GM19023 (cell line): ENCODE measurements around the gene NMNAT2.

Experiments used
- ATAC-seq: cut with Tn5 transposase; IDR thresholded peaks from one replicate; pipeline ENCODE4 v1.9.1; 2021; ENCODE audit warnings: mild to moderate bottlenecking, moderate library complexity; ENCODE audit not compliant: unreplicated experiment

The NMNAT2 gene

DNA sequence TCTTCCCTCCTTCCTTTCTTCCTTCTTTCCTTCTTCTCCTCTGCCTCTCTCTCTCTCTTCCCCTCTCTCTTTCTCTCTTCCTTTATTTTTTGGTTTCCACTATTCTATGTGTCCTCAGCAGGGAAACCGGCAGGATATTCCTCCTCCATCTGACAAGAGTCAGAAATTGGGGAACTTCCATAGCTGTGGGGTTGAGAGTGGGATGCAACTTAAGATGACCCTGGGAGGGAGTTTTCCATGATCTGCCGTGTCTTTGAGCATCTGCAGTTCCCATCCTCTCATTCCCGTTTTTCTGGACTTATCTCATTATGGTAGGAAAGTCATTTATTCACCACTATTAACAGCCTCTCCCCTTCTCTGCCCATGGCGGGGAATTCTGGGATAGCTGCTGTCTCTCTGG lies 98.6 kb downstream of the NMNAT2 start:
- ATAC-seq: no peak

DNA sequence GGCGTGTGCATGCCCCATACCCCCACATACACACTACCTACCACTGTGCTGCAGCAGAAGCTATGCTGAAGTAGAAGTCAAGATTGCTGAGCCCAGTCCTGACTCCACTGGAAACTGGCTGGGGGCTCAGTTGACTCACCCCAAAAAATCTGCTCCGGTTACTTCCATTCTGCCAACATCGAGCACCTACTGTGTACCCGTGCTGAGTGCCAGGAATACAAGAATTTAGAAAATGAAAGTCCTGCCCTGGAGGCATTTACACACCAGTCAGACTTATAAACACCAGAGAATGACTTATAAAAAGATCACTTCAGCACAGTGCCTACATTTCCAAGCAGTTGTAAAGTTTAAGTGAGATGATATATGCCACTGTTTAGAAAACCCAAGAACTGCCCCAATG lies 99.1 kb downstream of the NMNAT2 start:
- no peak for ATAC-seq

DNA sequence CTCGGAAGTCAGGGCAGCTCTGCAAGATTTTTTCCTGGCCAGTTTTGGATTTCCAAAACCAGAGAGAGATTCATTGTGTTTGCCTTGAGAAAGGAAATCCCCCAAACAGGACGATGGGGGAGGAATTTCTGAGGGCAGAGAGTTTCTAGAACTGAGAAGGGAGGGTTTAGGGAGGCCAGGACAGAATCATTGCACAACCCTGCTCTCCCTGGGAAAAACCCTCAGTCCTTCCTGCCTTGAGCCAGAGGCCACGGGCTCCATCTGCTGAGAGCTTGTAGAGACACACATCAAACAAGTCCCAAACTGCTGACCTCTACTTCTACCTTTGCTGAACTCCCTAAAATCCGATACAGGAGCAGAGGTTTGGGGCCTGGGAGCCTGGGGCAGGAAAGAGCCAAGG lies 99.7 kb downstream of the NMNAT2 start:
- ATAC-seq: peak; percentile 78

DNA sequence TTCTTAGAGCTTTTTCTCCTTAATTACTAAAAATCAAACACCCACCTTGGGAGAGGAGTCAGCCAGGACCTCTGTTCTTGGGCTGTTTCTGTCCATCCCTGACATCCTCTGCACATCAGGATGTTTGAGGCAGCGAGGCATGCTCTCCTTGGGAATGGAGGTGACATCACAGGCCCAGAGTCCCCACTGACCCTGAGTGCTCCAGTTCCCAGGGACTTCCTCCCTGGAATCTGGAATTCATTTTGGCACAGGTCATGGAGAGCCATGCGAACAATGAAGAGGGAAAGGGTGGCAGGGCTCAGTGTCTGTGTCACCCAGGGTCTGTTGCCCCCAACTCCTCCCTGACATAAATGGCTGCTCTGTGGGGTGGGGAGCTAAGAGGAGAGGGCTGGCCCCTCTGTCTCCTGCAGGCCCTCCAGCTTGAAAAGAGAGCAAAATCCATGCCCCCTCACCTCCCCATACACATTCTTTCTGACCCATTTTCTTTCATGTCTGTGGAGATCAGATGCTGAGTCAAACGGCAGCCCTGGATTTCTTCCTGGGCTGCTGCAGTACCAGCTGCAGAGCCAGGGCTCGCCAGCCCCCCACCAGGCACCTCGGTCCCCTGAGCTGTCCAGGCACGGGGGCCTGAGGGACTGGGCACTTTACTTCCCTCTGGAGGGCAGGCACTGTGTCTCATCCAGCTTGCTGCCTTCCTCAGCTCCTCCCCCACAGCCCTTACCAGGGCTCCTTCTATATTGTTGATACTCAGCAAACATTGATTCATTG lies 102.0 kb downstream of the NMNAT2 start:
- no peak for ATAC-seq

DNA sequence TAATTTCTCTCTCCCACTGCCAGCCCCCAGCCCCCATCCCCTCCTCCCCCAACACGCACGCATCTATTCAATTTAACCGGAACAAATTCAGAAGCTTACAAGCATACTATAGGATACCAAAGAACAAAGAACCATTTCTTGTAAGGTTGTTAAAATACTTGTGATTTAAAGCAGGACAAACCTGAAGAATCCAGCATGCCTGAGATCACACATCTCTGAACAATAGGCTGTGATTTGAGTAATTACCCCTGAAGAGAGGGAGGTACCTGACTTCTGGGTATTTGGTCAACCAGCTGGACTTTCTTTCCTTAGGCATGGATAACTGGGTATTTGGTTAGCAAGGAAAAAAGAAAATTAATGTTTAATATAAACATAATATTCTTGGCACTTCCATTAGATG lies 105.1 kb downstream of the NMNAT2 start:
- no peak for ATAC-seq

DNA sequence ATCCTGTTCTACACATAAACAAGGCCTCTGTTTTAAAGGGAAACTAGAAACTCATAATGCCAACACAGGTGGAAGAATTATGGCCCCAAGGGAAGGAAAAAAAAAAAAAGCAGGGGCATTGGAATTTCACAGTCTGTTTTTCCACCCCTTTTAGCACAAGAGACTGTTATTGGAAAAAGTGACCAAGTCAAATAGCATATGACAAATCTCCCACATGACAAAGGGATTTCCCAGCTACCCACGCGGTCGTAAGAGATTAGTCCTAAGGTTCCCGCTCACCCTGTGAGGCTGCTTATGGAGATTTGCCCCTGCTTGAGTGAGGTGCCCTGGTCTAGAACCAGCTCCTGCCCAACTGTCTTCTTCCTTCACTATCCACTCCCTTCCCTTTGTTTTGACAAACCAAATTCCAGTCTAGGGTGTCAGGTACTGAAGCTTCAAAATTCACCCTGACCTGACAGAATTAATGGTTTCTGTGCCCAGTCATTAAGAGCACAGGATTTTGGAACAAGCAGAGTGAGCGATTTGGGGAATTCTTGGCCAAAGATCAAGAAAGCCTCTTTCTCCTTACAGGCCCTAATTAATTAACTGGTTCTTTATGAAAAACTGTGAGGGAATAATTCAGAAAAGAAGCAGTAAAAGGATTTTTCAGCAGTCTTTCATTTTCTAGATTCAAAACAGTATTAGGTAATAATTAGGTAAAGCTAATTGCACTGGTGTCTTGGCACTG lies 107.3 kb downstream of the NMNAT2 start:
- ATAC-seq: no peak

DNA sequence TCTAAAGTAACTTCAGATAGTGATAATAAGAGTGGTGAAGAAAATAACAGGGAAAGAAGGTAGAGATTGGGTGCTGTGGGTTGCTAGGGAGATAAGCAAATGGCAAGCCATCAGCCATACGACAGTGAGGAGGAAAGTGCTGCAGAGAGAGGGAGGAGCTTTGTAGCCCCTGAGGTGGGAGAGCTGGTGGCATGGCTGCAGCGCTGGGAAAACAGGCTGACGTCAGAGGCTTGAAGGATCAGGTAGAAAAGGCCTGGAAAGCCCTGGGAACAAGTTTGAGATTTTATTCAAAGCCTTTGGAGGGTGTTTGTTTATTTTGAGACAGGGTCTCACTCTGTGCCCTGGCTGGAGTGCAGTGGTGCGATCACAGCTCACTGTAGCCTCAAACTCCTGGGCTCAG lies 109.5 kb downstream of the NMNAT2 start:
- no peak for ATAC-seq

DNA sequence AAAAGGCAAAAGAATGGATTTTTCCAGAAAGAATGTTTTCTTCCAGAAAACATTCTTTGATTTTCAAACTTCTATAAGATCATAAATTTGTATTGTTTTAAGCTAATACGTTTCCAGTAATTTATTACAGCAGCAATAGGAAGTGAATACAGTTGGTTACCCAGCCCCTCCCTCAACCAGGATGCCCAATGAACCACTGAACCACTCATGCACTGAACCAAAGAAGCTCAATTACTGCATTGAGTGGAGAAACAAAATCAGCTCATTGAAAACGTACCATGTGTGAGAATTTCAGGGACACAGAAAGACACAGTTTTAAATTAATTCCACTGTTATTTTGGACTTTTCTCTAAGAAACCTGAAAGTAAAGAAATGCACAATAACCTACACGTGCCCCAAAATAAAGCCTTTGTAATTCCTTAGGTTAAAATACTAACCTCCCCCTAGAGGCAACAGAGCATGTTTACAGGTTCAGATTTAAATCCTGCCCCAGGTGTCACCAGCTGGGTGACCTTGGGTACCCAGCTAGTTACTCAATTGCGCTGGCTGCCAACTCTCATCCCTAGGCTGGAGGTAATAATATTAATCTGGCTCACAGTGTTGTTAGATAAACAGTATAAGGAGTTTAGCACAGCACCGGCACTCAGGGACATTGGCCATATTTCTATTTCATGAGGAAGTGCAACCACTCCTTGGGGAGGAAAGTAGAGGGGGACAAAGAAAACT lies 111.7 kb downstream of the NMNAT2 start:
- ATAC-seq: no peak

DNA sequence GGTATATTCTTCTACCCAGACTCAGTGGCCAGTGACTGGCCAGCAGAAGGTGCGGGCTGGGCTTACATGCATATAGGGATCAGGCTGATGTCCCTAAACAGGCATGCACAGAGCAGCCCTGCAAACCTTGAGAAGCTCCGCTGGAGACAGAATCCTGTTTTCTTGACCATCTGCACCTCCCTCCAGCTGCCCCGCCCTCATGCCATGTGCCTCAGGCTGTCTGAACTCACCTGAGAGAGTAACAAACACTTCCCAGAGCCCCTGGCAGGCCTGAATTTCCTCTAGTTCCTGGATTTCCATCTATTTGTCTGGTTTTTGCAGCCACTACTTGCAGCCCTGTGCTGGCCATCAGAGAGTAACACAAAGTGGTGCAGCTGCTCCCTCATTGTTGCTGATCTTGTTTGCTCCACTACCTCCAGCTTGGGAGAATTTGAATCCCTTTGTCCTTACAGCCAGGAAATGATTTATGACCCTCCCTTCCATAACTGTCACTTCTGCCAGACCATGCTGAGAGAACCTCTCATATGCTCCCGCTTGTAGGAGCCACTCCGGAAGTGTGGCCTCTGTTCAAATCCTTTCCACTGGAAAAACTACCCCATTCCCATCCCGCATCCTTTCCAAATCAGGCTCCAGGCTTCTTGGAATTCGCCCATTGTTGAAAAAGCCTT lies 113.6 kb downstream of the NMNAT2 start:
- no peak for ATAC-seq

DNA sequence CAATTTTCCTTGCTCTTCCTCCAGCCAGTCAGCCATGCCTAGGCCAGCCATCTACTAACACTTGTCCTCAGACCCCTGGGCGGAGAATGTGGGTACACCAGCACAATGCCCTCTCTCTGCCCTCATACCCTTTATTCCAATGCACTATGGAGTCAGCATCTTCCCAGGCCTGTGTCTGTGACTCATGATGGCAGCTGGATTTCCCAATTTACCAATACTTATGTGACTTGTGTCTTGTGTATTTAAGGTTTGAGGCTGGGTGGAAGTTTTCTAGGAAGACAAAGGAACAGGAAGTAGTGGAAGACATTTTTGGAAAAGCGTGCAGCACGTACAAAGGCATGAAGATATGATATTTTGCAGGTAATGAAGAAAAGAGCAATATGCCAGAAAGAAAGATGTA lies 114.3 kb downstream of the NMNAT2 start:
- no peak for ATAC-seq

DNA sequence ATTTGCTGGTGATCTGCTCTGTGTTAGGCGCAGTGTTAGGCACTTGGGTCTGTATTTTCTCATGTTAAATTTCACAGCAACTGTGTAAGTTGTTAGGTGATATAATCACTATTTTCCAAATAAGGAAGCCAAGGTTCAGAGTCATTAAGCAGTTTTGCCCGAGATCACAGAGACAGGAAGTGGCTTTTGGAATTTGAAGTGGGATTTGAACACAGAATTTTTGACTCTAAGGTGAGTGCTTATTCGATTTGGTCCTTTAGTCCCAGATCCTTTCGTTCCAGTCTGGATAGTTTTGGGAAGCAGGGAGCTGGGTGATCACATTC lies 114.9 kb downstream of the NMNAT2 start:
- ATAC-seq: no peak

DNA sequence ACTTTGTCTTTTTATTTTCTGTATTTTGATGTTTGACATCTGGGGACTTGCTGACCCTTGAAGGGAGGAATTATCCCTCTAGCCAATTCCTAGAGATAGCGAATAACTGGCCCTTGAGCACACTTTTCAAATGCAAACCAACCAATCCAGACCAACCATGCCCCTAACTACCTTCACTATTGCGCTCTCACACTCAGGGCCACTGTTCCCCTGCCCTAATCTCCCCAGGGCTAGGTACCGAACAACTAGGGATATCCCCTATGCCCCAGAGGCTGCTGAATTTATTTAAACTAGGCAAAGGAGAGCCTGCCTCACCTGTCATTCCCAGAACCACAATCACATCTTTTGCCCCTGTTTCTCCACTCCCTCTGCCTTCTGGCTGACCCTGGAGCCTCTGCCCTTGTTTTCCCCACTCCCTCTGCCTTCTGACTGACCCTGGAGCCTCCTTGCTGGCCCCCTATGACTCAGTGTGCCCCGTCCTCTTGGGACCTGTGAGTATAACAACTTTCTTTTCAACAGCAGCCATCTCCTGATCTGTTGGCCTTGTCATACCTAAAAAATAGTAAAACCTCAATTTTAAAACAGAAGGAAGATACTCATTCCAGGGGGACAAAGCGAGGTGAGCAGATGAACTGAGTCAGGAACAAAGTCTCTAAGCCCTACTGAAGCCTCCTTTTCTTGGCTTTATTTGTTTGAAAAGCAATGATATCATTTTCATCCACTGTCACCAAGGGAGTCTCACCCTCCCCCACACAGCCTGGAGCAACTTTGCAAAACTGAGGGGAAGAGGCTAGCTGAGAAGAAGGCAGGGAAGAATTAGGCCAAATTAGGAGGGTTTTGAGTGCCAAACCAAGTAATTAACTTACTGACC lies 115.5 kb downstream of the NMNAT2 start:
- no peak for ATAC-seq

DNA sequence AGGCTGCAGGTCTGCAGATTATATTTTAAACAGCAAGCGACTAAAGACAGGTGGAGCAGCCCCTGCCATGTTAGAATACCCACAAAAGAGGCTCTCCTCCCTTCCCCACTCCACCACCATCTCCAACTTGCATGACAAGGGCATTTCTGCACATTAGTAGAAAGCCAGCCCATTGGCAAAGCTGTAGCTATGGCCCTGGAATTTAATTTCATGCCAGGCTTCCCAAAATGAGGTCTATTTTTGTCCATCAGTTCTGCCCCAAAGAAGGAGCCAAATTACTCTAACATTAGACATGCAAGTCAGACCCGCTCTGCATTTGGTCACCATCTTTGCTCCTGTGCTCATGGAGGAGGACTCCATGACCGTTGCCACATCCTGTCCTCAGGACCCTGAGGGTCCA lies 116.9 kb downstream of the NMNAT2 start:
- no peak for ATAC-seq

DNA sequence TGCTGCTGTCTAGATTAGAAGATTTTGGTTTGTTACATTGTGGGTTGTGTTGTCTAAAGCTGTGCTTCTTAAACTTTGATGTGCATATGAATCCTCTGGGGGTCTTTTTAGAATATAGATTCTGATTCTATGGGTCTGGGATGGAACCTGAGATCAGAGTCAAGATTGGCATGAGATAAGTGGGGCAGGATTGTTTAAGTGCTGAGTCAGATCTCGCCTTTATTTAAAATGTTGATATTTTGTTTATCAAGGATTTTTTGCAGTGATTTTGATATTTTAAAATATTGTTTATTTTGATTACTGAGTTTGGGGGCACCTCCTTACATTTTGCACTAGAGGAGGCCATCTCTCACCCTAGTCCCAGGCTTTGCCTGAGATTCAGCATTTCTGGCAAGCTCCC lies 117.4 kb downstream of the NMNAT2 start:
- no peak for ATAC-seq

DNA sequence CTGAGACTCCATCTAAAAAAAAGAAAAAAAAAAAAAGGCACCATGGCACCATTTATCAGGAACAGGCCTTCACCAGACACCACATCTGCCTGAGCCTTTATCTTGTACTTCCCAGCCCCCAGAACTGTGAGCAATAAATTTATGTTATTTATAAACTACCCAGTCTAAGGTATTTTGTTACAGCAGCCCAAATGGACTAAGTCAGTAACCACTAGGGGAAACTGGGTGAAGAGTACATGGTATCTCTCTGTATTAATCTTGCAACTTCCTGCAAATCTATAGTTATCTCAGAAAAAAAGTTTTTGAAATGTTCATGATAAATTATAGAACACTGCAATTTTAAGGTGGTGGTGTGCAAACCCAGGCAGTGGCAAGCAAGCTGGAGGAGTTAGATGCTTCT lies 117.8 kb downstream of the NMNAT2 start:
- no peak for ATAC-seq

DNA sequence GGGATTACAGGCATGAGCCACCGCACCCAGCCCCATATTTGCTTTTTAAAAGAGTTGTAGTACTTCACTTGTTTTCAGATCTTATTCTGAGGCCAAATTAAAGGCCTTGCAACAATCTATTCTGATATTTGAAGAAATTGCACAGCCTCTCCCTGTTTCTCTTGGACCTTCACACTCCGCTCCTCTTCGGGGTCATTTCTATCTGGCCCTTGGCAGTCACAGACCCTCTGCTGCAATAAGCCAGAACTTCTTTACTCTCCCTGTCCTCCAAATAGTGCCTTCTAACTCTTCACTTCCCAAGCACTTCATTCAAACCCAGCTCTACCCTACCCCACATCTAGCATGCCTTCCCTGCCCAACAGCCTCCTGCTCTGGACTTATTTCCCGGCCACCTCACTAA lies 121.4 kb downstream of the NMNAT2 start:
- ATAC-seq: no peak

DNA sequence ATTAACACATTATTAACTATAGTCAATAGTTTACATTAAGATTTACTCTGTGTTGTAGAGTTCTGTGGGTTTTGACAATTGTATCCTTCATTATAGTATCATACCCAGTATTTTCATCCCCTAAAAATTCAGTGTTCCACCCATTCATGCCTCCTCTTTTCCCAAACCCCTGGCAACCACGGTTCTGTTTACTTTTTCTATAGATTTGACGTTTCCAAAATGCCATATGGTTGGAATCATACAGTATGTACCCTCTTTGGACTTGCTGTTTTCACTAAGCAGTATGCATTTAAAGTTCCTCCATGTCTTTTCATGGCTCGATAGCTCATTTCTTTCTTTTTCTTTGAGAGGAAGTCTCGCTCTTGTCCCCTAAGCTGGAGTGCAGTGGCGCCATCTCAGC lies 122.7 kb downstream of the NMNAT2 start:
- ATAC-seq: no peak

DNA sequence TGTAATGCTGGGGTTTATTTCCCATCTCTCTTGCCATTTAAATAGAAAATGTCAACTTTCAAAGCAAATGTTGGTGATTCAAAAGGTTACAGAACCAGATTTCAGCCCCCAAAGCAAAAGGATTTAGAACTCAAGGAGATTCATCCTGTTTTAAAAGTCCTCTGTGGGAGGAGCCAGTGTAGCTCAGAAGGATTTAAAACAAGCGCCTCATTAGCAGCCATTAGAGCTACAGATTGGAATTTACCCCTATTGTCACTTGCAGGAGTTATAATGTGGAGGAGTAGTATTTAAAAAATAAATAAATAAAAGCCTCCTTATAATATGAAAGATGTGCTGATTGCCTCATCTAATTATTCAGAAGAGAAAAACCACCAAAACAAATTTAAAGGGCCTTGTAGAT lies 124.3 kb downstream of the NMNAT2 start:
- no peak for ATAC-seq

DNA sequence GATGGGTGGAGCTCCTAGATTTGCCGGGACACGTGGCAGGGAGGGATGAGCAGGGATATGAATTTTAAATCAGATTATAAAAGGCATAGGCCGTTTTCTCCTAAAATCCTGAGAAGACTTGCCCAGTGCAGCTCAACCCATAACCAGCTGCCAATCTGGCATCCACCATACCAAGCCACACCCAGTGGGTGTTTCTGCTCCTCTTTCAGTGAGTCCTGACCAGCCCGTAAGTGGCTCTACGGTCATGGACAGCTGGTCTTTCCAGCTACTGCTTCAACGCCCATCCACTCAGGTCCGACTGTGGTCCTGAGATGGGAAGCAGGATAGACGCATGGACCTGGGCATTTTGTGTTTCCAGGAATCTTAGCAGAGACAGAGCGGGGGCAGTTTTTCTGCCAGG lies 124.9 kb downstream of the NMNAT2 start:
- ATAC-seq: no peak

DNA sequence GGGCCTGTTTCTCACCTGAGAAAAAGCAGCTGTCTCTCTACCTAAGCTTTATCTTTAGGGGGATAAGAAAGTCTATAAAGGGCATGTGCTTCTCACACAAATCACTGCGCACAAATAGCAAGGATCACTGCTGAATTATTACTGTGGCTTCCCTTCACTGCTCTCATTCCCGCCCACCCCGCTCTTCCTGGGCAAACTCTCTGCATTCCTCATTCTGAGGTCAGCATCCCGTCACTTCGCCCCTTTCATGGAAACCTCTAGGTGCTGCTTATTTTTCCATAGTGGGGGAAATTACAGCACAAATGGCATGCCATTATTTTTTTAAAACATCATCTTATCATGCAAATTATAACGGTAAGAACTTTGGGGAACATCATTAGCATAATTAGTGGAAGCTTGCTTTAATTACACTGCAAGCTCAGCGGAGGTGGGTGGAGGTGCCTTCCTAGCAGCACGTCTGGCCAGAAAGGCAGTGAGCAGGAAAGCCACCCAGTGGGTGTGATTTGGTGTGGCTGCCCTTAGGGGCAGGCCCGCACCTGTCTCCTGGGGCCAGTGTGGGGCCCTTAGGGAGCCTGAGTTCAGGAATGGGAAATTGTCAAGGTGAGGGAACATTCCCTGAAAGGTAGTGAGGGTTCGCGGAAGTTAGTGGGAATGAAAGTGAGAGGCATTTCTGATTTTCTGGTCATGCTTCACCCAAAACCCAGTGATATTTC lies 126.2 kb downstream of the NMNAT2 start:
- no peak for ATAC-seq
